KMS-11 (cell line): Measurements from ENCODE around the gene ANKIB1.

Source experiments
- H2AFZ ChIP-seq: fragments of 200-600 bp; sonication (generic); 2 replicates; pipeline ENCODE4 v1.6.1; 2016; ENCODE audit warnings: antibody characterized with exemption, mixed run types, low read depth
- H3K27ac ChIP-seq: fragments of 200-600 bp; sonication (generic); 2 replicates; pipeline ENCODE4 v1.6.1; 2016; ENCODE audit warnings: mild to moderate bottlenecking, mixed run types
- H3K27me3 ChIP-seq: fragments of 200-600 bp; sonication (generic); 2 replicates; pipeline ENCODE4 v1.6.1; 2017; ENCODE audit warnings: mild to moderate bottlenecking, low read depth, mixed run types, moderate library complexity; ENCODE audit not compliant: insufficient read depth
- H3K36me3 ChIP-seq: fragments of 200-600 bp; sonication (generic); 2 replicates; pipeline ENCODE4 v1.6.1; 2017; ENCODE audit warnings: mild to moderate bottlenecking, mixed run types; ENCODE audit not compliant: insufficient read depth
- H3K4me1 ChIP-seq: fragments of 200-600 bp; sonication (generic); 2 replicates; pipeline ENCODE4 v1.6.1; 2016; ENCODE audit warnings: mild to moderate bottlenecking, low read depth, mixed run types; ENCODE audit not compliant: poor library complexity, severe bottlenecking
- H3K4me2 ChIP-seq: fragments of 200-600 bp; sonication (generic); 2 replicates; pipeline ENCODE4 v1.7.0; 2016; ENCODE audit warnings: mild to moderate bottlenecking, mixed run types
- H3K4me3 ChIP-seq: fragments of 200-600 bp; sonication (generic); IDR thresholded peaks from 2 replicates; pipeline ENCODE4 v1.6.1; 2017; ENCODE audit warnings: low read depth, low read length, mixed read lengths; ENCODE audit not compliant: insufficient read depth
- H3K79me2 ChIP-seq: fragments of 200-600 bp; sonication (generic); 2 replicates; pipeline ENCODE4 v1.6.1; 2016; ENCODE audit warnings: low read depth, mixed run types; ENCODE audit not compliant: insufficient read depth
- H3K9ac ChIP-seq: fragments of 200-600 bp; sonication (generic); 2 replicates; pipeline ENCODE4 v1.6.1; 2016; ENCODE audit warnings: mild to moderate bottlenecking, mixed run types
- H4K20me1 ChIP-seq: fragments of 200-600 bp; sonication (generic); 2 replicates; pipeline ENCODE4 v1.6.1; 2016; ENCODE audit warnings: mild to moderate bottlenecking, mixed run types; ENCODE audit not compliant: insufficient read depth
- CTCF ChIP-seq: fragments of 200-600 bp; sonication (generic); conservative IDR thresholded peaks from 2 replicates; pipeline ENCODE4 v1.6.1; 2017; ENCODE audit warnings: low read depth, mild to moderate bottlenecking, antibody characterized with exemption, low read length, moderate library complexity, mixed read lengths

Gene ANKIB1

GRCh38 chr7:92412745-92413144 is 167.0 kb downstream of the ANKIB1 start:
- Histone ChIP-seq H3K9ac (no peak overlapping the region), H3K4me3 (no peak overlapping the region), H3K4me1 (no peaks in the 10 kb centered on the region), H2AFZ (no peak overlapping the region), H4K20me1 (no peaks in the 10 kb centered on the region), H3K4me2 (no peak overlapping the region), H3K79me2 (no peaks in the 10 kb centered on the region), H3K27ac (no peak overlapping the region), H3K36me3 (no peaks in the 10 kb centered on the region), H3K27me3 (no peaks in the 10 kb centered on the region)
- no peak for TF ChIP-seq CTCF

DNA sequence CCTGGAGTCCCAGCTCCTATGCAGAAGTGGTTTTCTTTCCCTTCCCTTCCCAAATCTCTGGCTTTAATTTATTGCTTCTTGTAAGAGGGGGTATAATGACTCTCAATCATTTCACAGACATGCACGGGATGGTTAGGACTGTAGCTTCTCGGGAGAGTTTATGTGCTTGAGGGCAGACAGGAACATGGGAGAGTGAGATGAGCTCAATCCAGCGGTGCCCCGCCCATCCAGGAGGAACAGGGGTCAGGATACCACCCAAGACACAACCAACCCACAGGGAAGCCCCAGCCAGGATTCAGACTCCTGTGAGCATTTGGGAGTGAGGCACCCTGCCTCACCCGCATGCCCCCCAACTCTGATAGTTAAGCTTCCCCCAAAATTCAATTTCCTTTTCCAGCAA is 167.8 kb downstream of the ANKIB1 start:
- Histone ChIP-seq H3K79me2 (no peaks in the 10 kb centered on the region), H3K4me1 (no peaks in the 10 kb centered on the region), H3K27me3 (no peaks in the 10 kb centered on the region), H2AFZ (no peak overlapping the region), H3K4me2 (no peak overlapping the region), H3K4me3 (no peak overlapping the region), H4K20me1 (no peaks in the 10 kb centered on the region), H3K9ac (no peak overlapping the region), H3K36me3 (no peaks in the 10 kb centered on the region), H3K27ac (no peak overlapping the region)
- no peak for TF ChIP-seq CTCF

- Histone ChIP-seq H3K4me3 (no peak overlapping the region), H2AFZ (no peak overlapping the region), H3K4me1 (no peaks in the 10 kb centered on the region), H3K36me3 (no peaks in the 10 kb centered on the region), H4K20me1 (no peaks in the 10 kb centered on the region), H3K79me2 (no peaks in the 10 kb centered on the region), H3K27me3 (no peaks in the 10 kb centered on the region), H3K4me2 (no peak overlapping the region), H3K9ac (no peak overlapping the region), H3K27ac (no peak overlapping the region)
- TF ChIP-seq CTCF: no peak
Measured at GRCh38 chr7:92415225-92415624, 169.5 kb downstream of the ANKIB1 start.

- no peak for TF ChIP-seq CTCF
- Histone ChIP-seq H3K27me3 (no peaks in the 10 kb centered on the region), H3K4me3 (no peak overlapping the region), H3K27ac (no peak overlapping the region), H3K79me2 (no peaks in the 10 kb centered on the region), H4K20me1 (no peaks in the 10 kb centered on the region), H3K4me2 (no peak overlapping the region), H2AFZ (no peak overlapping the region), H3K4me1 (no peaks in the 10 kb centered on the region), H3K9ac (no peak overlapping the region), H3K36me3 (no peaks in the 10 kb centered on the region)
Measured at GRCh38 chr7:92417913-92418312, 172.1 kb downstream of the ANKIB1 start.
